Parathyroid adenoma (tissue), 2 donors: ENCODE results near the gene CEP162.
A peak's percentile ranks its signal among the peaks of the same experiment; 100 is the strongest.

ENCODE experiments used
- H2AFZ ChIP-seq: fragments of 300-600 bp; sonication (generic); one replicate; pipeline ENCODE4 v1.7.0; 2017; ENCODE audit warnings: antibody characterized with exemption, mild to moderate bottlenecking
- H3K27ac ChIP-seq: fragments of 300-600 bp; sonication (generic); one replicate; pipeline ENCODE4 v1.7.0; 2017
- H3K27me3 ChIP-seq: fragments of 300-600 bp; sonication (generic); one replicate; pipeline ENCODE4 v1.7.0; 2017; ENCODE audit warnings: low read length; ENCODE audit not compliant: control insufficient read depth, insufficient read depth
- H3K36me3 ChIP-seq: fragments of 300-600 bp; sonication (generic); one replicate; pipeline ENCODE4 v1.7.0; 2017; ENCODE audit warnings: low read length; ENCODE audit not compliant: control insufficient read depth, insufficient read depth
- H3K4me1 ChIP-seq: fragments of 300-600 bp; sonication (generic); one replicate; pipeline ENCODE4 v1.7.0; 2017; ENCODE audit warnings: control low read depth
- H3K4me2 ChIP-seq: fragments of 300-600 bp; sonication (generic); one replicate; pipeline ENCODE4 v1.7.0; 2017; ENCODE audit warnings: low read length
- H3K4me3 ChIP-seq: fragments of 300-600 bp; sonication (generic); one replicate; pipeline ENCODE4 v1.7.0; 2017; ENCODE audit warnings: low read depth, low read length
- H3K79me2 ChIP-seq: fragments of 300-600 bp; sonication (generic); one replicate; pipeline ENCODE4 v1.7.0; 2017; ENCODE audit warnings: control low read depth
- H3K9ac ChIP-seq: fragments of 300-600 bp; sonication (generic); one replicate; pipeline ENCODE4 v1.7.0; 2017; ENCODE audit warnings: mild to moderate bottlenecking
- H3K9me3 ChIP-seq: fragments of 300-600 bp; sonication (generic); one replicate; pipeline ENCODE4 v1.7.0; 2017; ENCODE audit warnings: low read length; ENCODE audit not compliant: control insufficient read depth
- CTCF ChIP-seq: fragments of 300-600 bp; sonication (generic); IDR thresholded peaks from one replicate; pipeline ENCODE4 v1.7.0; 2017; ENCODE audit warnings: antibody characterized with exemption, mild to moderate bottlenecking
- donor health status: primary hyperparathyroidism.

Gene CEP162, protein sequence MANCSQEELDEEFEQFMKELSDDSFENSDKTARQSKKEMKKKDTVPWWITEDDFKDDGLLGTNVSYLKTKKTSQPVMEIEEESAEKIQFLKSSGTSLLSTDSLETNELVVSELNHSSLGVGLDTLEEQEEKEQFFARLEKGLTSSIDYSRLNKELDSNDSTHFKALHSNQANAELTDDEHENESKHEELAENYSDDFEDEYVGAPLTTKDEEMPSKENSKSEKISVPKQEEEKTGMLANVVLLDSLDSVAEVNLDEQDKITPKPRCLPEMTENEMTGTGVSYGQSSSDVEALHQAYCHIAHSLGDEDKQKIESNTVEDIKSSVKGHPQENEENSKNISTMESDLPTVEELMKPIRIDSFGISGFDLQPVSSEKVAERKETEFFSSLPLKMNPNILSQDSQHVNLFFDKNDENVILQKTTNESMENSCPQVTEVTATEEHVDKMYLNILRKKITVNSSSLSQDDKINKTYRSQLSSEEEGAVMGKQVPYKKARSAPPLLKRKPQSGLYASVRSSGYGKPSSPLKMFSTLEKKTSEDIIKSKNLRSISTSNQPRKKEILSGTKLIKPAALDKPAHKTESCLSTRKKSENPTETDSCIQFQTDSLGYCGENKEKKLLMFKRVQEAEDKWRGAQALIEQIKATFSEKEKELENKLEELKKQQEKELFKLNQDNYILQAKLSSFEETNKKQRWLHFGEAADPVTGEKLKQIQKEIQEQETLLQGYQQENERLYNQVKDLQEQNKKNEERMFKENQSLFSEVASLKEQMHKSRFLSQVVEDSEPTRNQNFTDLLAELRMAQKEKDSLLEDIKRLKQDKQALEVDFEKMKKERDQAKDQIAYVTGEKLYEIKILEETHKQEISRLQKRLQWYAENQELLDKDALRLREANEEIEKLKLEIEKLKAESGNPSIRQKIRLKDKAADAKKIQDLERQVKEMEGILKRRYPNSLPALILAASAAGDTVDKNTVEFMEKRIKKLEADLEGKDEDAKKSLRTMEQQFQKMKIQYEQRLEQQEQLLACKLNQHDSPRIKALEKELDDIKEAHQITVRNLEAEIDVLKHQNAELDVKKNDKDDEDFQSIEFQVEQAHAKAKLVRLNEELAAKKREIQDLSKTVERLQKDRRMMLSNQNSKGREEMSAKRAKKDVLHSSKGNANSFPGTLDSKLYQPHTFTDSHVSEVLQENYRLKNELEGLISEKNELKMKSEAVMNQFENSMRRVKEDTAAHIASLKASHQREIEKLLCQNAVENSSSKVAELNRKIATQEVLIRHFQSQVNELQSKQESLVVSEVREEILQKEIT (N-terminal part only)

GRCh38 chr6:84227434-84228197, at the start of gene CEP162:
Gene CEP162, minus strand, starts transcription at chr6:84227643. Its CDS starts 1,250 bp downstream, at chr6:84226393.
- peak within 1 kb of the TSS; percentile 46 for H3K9ac ChIP-seq
- H3K79me2 ChIP-seq, result peaks cover 4% of the 10 kb centered on the region
- no peaks in the 10 kb centered on the region for H3K9me3 ChIP-seq
- no peaks in the 10 kb centered on the region for H3K4me1 ChIP-seq
- peak within 1 kb of the TSS; percentile 75 for H3K4me2 ChIP-seq
- H3K36me3 ChIP-seq, result no peaks in the 10 kb centered on the region
- H3K4me3 ChIP-seq, result peak within 1 kb of the TSS; percentile 92
- peak within 1 kb of the TSS; percentile 93 for H3K27ac ChIP-seq
- peak within 1 kb of the TSS; percentile 91 for H2AFZ ChIP-seq
- peak; percentile 69 for TF ChIP-seq CTCF
- no peaks in the 10 kb centered on the region for H3K27me3 ChIP-seq

DNA sequence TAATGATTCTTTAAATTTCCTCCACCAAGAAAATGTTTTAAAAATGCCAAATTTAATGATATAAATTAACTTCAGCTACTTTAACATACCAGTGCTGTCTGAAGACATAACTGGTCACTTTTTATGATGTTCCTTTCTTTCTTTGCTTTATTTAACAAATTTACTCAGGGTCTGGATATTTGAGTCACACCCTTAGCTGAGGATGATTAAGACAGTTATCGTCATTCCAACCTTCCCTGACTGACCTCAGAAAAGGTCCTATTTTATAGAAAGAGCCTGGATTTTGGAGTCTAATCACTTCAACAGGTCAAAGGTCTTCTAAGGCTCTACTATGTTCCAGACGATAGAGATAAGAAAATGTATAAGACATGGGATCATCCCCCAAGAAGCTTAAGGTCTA, 47.4 kb upstream of the CEP162 start:
- Histone ChIP-seq H3K79me2 (no peaks in the 10 kb centered on the region), H3K9me3 (no peaks in the 10 kb centered on the region), H3K27me3 (no peaks in the 10 kb centered on the region), H3K9ac (no peak overlapping the region), H3K4me3 (no peak overlapping the region), H3K36me3 (no peaks in the 10 kb centered on the region), H3K4me2 (no peak overlapping the region), H3K27ac (no peak overlapping the region), H2AFZ (no peak overlapping the region), H3K4me1 (no peaks in the 10 kb centered on the region)
- no peak for TF ChIP-seq CTCF

GRCh38 chr6:84273048-84273809, 45.8 kb upstream of the CEP162 start:
- Histone ChIP-seq H3K27ac (no peak overlapping the region), H2AFZ (no peak overlapping the region), H3K79me2 (no peaks in the 10 kb centered on the region), H3K4me1 (no peaks in the 10 kb centered on the region), H3K9ac (no peak overlapping the region), H3K27me3 (no peaks in the 10 kb centered on the region), H3K9me3 (no peaks in the 10 kb centered on the region), H3K4me2 (no peak overlapping the region), H3K36me3 (no peaks in the 10 kb centered on the region), H3K4me3 (no peak overlapping the region)
- TF ChIP-seq CTCF, result no peak

DNA sequence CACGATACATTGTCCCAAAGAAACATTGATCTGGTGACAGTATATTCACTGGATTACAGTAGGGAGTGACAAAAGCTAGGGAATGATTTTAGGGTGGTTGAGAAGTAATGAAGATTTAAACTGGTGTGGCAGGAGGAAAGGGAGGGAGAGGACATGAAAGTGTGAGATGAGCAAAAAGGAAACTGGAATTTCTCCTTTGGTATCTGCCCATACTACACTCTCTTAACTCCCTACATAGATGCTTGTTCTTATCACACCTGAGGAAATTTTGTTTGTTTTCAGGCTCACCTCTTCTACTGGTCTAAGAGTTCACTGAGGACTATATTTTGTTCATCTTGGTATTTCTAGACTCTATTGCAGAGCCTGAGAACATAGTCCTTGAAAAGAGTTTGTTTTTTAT, 44.9 kb upstream of the CEP162 start:
- Histone ChIP-seq H3K27me3 (no peaks in the 10 kb centered on the region), H3K4me2 (no peak overlapping the region), H3K4me1 (no peaks in the 10 kb centered on the region), H3K27ac (no peak overlapping the region), H3K9me3 (no peaks in the 10 kb centered on the region), H3K79me2 (no peaks in the 10 kb centered on the region), H3K36me3 (no peaks in the 10 kb centered on the region), H3K4me3 (no peak overlapping the region), H3K9ac (no peak overlapping the region), H2AFZ (no peak overlapping the region)
- TF ChIP-seq CTCF, result no peak
